Muscle of arm (tissue), 12 donors: Measurements from ENCODE around the gene PFKL. TPM values are rescaled to one million over a fixed set of nuclear protein-coding genes. Genes with fewer than 3 reads are reported as not detected.

Source experiments
- DNase-seq: peaks from one replicate; pipeline ENCODE4 v3.0.0-alpha.2; 2013
- polyA plus RNA-seq, 12 donors: library from polyadenylated mRNA; unstranded; fragments of 120-200 nt; gene quantifications; one replicate each; pipeline ENCODE4 v1.2.1, GENCODE V29; 2013; ENCODE audit not compliant: insufficient read length in 12 of 12

Gene PFKL
- polyA plus RNA-seq, 12 donors = 38.5 to 85.1 (median 52.2) TPM; not detected in 1

DNA sequence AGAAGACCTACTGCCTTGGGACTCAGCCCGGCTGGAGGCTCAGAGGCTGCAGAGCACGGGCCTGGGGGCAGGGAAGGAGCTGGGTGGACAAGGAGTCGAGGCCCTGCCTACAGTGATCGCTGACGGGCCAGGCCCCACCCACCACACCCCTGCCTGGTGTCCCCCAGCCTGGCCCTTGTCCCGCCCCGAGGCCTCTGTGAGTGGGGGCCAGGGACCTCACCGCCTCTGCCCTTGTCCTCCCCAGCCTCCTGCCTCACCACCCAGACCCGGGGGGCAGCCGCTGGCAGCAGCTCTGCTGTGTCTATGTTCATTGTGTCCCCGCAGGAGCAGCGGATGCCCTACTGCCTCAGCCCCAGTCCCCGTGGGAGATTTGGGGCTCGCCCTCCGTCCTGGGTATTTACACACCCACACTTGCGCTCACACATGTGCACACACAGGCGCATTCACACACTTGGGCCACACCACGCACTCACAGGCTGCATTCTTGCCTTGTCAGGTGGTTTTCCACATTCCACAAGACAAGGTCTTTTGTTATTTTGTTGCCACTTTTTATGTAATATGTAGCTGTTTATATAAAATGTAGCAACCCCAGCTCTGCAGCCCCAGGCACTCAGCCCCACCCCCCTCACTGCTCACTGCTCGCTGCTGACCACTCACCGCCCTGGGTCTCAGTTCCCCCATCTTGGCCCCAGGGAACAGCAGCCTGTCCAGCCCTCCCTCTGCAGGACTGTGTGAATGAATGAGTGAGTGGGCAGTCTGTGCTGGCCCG lies 7.3 kb downstream of the PFKL start:
- no peak for DNase-seq

DNA sequence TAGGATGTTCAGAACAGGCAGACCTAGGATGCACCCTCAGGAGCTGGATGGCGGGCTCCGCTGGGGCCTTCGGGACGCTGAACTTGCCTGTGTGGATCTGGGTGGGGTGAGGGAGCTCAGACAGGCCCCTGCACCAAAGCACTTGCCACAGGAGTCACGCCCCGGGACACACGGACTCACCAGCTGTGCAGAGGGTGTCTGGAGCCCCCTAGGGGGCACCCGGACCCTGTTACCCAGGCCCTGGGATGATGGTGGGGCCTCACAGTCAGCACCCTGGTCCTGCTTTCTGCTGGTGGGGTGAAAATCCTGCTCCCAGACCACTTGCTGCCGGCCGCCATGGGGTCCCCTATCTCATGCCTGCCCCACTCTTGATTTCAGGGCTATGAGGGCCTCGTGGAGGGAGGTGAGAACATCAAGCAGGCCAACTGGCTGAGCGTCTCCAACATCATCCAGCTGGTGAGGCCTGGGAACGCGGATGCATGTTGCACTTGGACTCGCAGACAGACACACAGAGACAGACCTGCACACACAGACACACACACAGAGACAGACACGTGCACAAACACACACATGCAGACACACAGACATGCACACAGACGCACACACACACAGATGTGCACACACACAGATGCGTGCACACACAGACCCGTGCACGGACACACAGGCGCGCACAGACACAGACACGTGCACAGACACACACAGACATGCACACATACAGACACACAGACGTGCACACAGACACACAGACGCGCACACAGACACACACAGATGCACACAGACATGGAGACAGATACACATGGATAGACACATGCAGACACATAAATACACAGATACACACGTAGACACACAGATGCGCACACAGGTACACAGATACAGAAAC lies 11.0 kb downstream of the PFKL start:
- DNase-seq = no peak

DNA sequence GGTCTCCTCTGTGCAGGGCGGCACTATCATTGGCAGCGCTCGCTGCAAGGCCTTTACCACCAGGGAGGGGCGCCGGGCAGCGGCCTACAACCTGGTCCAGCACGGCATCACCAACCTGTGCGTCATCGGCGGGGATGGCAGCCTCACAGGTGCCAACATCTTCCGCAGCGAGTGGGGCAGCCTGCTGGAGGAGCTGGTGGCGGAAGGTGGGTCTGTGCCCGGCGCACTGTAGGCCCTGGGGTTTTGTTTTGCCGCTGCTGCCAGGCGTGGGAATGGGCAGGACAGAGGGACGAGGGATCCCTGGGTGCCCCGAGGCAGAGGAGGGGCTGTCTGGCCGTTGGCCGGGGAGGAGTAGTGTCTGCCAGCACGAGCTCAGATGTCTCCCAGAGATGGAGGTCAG lies 12.2 kb downstream of the PFKL start:
- no peak for DNase-seq

DNA sequence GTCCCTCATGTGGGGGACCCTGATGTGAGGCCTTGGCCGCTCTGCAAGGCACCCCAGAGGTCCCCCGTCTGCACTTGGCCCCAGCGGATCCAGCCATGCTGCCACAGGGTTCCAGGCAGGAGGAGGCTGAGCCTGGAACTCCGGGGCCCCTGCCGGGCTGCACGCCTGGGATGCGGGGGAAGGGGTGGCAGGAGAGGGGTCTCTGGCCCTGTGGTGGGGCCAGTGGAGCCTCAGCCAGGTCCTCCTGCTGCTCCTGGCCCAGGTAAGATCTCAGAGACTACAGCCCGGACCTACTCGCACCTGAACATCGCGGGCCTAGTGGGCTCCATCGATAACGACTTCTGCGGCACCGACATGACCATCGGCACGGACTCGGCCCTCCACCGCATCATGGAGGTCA lies 12.9 kb downstream of the PFKL start:
- DNase-seq = no peak

DNA sequence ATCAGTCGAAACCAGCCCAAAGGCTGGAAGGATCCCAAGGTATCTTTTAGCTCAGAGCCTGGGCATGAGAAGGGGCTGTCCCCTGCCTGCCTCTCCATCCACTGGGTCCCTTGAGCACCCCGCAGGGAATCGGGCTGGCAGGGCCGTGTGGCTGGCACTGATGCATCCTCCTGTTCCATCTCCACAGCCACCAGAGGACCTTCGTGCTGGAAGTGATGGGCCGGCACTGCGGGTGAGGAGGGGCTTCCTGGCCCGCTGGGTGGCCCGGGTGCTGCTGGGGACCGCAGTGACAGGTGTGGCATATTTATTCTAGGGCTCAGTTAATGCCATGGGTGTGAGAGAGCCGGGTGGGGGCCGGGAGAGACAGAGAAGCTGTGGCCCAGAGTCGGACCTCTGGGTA lies 13.6 kb downstream of the PFKL start:
- no peak for DNase-seq

DNA sequence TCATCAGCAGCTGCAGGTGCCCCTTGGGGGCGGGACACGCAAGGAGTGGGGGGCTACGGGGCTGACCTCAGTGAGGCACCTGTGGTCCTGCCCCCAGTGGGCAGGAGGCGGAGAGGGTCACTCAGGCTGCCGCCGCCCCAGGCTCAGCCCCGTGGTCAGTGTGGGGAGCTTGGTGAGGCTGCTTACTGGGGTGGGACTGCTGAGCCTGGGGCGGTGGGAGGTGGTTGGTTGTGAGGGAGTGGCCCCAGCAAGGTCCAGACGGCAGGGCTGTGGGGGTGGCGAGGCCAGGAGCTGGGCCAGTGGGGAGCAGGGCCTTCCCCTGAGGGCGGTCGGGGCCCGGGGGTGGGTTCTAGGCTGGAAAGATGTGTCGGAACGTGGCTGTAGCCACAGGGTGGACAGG lies 14.3 kb downstream of the PFKL start:
- no peak for DNase-seq

DNA sequence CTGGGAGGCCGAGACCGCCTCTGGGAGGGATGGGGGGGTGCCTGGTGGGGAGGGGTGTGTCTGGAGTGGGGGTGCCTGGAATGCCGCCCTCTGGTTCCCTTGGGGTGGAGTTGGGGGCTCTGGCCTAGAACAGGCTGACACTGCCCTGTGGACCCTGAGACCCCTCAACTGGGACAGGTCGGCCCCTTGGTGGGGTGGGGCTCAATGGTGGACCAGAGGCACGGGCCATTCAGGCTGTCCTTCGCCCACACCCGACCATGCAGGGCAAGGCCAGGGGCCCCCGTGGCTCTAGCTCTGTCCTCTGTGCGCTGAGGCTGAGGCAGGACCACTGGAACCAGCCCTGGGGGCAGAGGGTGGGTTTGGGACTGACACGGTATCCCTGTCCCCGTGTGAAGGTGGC lies 14.7 kb downstream of the PFKL start:
- DNase-seq = no peak

DNA sequence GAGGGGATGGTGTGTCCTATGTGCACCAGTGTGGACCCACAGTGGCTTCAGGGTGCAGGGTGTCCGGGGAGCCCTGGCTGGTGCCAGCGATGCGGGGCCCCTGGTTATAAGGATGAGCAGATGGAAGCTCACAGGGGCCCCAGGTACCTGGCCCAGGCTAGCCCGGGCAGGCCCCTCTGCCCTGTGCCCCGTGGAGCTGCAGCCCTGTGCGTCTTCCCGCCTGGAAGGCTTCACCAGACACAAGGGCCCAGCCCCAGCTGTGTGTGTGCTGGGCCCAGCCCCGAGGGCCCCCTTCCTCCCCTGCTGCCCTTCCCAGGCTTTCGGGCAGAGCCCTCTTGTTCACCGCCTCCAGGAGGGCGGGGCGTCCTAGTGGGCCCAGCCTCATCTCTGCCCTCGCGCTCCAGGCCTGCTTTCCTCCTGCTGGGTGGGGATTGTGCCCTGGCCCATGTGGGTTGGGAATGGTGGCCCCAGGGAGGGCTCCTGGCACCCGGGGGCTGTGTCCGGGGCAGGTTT lies 15.9 kb downstream of the PFKL start:
- DNase-seq = no peak

DNA sequence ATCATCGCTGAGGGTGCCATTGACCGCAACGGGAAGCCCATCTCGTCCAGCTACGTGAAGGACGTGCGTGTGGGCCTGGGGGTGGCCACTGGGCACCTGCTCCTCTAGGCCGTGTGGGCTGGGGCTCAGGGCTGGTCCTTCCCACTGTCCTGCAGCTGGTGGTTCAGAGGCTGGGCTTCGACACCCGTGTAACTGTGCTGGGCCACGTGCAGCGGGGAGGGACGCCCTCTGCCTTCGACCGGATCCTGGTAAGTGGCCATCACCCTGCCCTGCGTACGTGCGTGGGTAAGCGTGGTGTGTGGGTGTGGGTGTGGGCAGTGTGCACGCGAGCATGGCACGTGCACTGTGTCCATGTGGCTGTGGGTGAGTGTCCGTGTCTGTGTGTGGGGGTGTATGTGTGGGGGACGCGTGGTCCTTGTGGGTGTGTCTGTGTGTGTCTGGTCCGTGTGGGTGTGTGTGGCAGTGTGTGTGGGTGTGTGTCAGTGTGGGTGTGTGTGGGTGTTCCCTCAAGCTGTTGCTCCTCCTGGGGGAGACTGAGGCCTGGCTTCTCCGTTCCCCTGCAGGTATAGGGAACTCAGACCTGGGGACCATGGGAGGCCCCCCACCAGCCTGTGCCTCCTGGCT lies 16.5 kb downstream of the PFKL start:
- no peak for DNase-seq

DNA sequence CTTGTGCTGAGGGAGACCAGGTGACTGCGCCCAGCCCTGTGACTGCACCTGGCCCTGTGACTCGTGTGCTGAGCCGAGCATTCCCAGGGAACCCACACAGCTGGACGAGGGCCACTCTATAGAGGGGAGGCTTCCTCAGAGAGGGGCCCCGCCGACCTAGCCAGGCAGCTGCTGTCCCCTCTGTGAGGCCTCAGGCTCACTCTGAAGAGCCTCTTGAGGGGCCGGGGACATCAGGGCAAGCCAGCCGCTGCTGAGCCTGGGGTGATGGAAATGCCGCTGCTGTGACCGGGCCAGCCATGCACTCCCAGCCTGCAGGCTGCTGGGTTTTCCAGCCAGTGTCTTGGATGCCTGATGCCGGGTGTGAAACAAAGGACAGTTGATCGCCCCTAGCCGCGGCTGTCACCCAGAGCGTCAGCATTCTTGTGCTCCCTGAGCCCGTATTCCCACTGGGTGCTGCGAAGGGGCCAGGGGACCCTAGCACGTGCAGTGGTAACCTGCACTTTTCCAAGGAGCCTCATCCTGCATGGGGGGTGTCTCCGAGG lies 17.5 kb downstream of the PFKL start:
- no peak for DNase-seq

DNA sequence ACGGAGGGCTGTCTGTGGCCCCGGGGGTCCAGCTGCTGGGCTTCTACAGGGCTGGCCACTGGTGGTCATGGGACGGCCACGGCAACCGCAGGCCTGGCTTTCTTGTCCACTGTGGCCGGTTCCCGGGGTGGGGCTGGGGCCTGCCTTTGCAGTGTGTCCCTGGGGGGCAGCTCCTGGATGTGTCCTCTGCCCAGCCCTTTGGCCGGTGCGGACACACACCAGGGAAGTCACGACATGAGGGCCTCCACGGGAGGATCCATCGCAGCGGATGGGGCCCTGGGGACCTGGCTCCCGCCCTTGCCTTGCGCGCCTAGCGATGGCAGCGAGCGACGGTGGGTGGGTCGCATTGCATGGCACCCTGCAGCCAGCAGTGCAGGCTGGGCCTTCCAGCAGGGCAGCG lies 18.0 kb downstream of the PFKL start:
- DNase-seq = no peak

DNA sequence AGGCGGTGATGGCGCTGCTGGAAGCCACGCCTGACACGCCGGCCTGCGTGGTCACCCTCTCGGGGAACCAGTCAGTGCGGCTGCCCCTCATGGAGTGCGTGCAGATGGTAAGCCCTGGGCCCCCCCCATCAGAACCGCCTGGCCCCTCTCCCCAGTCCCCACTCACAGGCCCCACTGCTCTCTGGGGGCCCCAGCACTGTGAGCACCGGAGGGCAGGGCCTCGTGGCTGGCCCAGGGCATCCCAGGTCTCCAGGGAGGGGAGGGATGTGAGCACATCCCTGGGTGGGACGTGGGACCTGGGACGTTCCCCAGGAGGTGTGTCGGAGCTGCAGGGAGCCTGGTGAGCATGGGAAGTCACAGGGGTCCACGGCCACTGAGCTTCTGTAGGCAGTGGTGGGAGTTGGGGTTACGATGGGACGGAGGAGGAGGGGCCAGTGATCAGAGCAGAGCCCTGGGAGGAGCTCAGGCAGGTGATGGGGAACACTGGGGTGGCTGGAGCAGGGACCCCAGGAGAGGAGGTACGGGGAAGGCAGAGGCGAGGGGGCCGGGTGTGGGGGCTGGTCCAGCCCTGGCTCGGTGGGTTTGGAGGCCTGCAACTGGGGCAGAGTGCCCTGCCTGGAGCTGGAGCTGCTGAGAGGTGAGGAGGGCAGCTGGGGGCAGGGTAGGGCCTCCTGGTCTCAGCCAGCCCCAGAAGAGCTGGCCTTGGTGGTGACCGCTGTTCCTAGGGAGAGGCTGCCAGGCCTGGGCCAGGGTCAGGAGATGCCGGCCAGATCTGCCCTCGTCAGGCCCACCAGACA lies 18.8 kb downstream of the PFKL start:
- DNase-seq = no peak

DNA sequence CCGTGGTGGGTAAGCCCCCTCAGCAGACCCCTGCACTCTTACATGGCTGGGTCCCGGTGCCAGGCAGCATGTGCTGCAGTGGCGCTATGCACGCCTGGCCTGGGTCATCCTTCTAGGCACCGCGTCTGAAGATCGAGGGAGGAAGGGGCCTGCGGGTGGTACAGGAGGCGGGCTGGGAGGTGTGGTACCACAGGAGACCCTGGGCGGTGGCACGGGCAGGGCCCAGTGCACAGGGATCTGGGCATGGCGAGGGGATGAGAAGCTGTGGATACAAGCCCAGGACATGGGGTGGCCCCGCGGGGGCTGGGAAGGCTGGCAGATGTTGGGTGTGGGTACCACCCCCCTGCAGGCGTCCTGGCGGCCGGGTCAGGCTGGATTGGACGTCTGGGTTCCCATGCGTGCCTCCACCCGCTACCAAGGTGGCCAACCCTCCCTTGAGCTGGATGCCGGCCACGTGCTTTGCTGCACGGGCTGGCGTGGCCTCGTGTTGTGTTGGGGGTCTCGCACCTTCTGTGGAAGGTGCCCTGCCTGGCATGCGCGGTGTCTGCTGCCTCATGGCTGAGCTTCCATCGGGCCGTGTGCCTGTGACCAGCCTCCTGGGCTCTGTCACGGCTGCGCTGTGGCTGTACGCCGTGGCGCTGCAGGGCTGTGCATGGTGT lies 19.7 kb downstream of the PFKL start:
- no peak for DNase-seq

DNA sequence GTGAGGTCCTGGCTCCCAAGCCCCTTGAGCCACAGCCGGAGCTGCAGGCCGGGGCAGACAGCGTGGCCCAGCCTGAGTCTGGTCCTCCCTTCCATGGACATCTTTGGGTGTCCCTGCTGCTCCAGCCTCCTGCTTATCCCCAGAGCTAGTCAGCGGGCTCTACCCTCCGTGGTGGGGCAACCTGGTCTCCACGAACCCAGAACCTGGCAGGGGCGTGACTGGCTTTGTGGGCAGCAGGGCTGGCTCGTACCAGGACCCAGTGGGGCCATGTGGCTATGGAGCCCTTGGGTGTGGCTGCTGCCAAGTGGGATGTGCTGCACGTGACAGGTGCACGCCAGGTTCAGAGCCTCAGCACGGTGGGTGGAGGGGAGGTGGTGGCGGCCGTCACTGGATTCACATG lies 21.0 kb downstream of the PFKL start:
- no peak for DNase-seq

DNA sequence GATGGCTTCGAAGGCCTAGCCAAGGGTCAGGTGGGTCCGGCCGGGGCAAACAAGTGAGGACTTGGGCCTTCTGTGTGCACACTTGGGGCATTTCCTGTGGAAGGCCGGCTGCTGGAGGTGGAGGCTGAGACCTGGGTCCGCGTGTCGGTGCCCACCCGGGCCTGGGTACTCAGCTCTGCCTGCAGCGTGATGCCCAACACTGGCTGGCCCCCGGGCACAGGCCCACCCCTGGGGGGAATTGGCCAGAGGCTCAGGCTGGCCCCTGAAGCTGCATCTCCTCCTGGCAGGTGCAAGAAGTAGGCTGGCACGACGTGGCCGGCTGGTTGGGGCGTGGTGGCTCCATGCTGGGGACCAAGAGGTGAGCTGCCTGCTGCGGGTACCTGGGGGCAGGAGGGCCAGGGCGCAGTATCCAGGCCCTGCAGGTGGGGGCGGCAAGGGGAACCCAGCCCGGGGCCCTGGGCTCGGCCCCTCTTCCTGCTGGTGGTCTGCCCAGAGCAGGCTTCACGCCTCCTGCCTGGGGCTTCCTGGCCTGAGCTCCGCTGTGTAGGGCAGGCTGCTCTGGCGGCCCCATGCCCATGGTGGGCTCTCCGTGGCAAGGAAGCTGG lies 22.1 kb downstream of the PFKL start:
- DNase-seq = no peak

DNA sequence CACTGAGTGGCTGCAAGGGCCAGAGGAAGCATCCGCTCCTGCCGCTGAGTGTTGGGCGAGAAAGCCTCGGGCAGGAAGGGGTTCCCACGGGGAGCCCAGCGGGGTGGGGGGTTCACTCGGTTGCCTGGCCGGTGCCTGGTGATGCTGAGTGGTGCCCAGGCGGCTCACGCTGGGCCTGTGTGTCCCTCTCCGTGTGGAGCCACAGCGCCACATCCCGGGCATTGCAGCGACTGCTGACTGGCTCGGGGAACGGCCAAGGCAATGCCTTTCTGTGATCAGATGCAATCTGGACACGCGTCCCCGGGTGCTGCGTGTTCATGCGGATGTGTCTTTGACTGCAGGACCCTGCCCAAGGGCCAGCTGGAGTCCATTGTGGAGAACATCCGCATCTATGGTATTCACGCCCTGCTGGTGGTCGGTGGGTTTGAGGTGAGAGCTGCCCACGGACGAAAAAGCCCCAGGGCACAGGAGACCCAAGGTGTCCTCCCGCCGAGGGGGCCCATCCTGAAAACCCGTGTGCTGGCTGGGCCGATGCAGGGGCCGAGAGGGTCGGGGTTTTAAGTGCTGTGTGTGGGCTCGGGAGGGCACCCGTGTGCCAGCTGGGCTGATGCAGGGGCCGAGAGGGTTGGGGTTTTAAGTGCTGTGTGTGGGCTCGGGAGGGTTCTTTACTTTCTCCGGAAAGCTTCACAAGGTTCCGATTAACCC lies 22.9 kb downstream of the PFKL start:
- DNase-seq = no peak

DNA sequence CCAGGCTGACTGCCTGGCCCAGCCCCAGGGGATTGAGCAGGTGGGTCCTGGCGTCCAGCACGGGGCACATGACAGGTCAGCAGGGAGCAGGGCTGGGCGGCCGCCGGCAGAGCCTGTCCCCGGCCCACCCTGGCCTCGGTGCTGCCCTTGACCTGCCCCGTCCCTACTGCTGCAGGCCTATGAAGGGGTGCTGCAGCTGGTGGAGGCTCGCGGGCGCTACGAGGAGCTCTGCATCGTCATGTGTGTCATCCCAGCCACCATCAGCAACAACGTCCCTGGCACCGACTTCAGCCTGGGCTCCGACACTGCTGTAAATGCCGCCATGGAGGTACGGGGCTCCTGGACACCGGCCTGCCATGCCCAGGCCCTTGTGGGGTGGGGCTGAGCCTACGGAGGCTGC lies 23.7 kb downstream of the PFKL start:
- DNase-seq = no peak

DNA sequence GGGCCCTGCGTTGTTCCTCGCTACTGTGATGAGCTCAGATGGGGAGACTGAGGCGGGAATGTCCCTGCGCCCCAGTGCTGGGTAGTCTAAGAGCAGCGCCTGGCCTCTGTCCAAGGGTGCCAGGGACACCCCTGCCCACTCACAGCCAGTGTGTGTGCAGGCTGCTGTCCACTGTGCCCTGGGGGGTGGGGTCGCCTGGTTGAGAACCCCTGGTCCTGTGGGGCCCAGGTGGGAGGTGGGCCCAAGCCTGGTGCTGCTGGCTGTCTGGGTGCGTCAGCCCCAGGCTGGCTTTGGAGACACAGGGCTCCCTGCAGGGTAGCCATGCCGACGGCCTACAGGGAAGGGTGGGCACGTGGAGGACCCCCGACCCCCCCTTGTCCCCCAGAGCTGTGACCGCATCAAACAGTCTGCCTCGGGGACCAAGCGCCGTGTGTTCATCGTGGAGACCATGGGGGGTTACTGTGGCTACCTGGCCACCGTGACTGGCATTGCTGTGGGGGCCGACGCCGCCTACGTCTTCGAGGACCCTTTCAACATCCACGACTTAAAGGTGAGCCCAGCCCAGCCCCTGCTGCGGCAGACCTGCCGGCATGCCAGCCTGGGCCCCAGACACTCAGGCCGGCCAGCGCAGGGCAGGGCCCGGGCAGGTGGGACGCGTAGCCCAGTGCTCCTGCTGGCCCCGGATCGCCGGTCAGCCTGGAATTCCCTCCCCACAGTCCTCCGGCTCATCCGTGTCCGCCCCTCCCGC lies 24.4 kb downstream of the PFKL start:
- DNase-seq = no peak

DNA sequence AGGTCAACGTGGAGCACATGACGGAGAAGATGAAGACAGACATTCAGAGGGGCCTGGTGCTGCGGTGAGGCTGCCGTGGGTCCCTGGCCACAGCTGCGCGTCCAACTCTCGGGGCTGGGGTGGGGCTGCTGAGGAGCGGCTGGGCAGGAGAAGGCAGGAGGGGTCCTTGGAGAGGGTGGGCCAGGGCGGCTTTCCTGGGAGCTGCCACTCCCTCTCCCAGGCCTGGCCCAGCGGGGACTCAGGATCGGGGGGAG lies 24.9 kb downstream of the PFKL start:
- DNase-seq = no peak
